ENCODE measurements around the gene SDK1.
"Not testable (repeated sequence)": the region's sequence is repeated elsewhere in the genome, so short reads cannot be mapped to it uniquely, and the experiment has no call there.

The SDK1 gene

DNA sequence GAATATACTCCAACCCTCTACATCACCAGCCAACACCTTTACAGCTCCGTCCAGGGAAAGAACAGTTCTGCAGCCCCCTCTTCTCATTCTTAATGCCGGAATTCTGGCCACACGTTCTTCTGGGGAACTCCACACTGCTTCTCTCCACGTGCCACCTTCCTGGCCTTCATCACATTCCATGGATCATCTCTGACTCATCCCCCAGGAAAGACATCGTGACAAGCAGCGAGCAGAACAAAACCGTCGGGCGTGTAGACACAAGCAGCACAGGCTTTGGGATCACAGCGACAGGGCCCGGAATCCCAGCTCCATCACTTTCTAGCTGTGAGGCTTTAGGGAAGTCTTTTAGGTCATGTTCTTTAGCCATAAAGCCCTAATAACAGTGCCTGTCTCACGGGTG lies 790.7 kb downstream of the SDK1 start:
- no peak for DNase-seq

DNA sequence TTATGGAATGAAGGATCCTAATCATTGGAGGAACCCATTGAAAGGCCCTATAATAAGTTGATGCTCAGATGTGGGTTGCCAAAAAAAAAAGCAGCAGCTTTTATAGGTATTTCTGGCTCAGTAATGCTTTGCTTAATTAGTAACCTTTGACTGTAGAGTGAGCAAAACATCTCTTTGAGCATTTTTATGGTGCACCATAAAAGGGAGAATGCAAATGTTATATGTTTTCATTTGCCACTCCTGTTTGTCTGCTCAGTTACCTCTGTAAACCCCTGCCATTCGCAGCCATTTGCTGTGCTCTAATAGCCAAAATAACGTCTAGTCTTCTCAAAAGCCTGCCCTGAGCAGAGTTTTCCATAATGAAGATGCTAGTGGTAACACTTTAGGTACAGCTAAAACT lies 792.0 kb downstream of the SDK1 start:
- DNase-seq, result no peak

DNA sequence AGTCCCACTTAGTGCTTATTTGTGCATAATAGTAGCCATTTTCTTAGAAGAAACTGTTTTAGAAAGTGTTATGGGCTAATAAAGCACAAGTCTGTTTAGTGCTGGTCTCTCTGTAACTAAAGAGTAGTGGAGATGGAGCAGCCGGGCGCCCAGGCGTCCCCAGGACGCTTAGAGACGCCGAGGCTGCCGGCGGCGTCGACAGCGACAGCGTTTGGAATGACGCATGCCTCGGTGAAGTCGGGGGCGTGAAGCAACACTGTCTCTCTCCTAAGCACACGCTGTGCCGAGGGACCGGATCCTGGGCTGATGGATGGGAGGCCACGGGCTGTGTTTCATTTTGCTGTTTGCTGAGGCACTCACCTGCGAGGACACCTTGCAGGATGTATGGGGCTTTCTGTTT lies 792.4 kb downstream of the SDK1 start:
- DNase-seq, result no peak

DNA sequence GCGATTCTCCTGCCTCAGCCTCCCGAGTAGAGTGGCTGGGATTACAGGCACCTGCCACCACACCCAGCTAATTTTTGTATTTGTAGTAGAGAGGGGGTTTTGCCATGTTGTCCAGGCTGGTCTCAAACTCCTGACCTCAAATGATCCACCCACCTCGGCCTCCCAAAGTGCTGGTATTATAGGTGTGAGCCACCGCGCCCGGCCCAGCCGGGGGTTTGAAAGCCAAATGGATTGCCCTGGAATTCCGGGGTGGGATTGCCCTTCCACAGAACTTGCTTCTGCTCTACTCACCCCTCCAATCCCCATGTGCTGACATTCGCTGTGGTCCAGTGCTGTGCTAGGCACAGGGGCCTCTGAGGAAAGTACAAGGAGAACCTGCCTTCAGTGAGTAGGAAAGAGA lies 793.1 kb downstream of the SDK1 start:
- not testable (repeated sequence) for DNase-seq

DNA sequence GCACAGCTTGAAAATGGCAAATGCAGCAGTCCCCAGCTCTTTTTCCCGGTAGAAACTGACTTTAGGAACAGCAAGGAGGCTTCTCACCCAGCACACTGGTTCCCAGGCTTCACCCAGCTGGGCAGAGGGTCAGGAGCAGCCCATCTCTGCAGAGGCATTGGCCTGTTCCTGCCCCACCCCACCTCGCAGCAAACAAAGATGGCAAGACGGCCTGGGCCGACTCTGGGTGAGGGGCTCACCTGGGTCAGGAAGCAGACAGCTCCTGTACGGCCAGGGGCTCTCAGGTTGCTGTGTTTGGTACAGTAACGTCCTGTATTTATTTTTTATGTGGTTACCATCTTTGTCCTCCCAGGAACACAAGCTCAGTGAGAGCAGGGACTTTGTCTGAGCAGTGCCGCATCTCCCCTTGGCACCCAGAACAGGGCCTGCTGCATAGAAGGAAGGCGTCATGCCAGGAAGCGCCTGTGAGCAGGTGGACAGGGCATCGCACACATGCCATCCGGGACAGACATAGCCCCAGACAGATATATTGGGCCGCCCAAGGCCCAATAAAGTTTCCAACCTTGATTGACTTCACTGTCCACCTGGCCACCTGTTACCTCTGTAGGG lies 796.1 kb downstream of the SDK1 start:
- DNase-seq, result no peak

DNA sequence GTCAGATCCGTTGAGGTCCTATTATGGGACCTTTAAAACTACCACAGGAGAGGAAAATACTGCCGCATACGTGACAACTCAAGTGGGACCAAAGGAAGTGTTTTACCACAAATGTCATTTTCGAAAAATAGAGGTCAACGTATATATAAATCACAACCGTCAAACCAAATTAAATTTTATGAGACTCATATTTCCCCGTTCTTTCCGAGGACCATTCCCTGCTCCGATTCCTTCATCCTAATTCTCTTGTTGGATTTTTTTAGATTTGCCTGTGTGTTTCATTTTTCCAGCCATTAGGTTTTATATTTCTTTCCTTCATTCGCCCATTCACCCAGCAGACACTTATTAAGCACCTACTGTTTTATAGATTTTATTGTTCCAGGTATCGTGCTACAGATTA lies 797.1 kb downstream of the SDK1 start:
- DNase-seq, result no peak

DNA sequence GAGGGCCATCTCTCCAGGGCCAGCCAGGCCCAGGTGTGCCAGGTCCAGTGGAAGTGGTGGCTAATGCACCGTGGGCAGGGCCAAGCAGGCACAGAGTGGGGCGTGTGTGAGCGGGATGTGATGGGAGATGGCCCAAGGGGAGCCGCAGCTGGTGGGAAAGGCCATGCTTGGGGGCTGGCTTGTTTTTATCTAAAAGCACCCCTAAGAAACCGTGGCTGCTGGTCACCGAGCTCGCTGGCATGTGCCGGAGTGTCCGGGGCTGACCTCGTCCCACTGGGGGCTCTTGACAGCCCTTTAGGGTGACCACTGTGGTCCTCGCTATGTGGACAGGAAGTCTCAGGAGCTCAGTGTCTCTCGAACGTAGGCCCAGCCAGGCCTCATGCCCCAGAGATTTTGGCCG lies 798.6 kb downstream of the SDK1 start:
- no peak for DNase-seq

DNA sequence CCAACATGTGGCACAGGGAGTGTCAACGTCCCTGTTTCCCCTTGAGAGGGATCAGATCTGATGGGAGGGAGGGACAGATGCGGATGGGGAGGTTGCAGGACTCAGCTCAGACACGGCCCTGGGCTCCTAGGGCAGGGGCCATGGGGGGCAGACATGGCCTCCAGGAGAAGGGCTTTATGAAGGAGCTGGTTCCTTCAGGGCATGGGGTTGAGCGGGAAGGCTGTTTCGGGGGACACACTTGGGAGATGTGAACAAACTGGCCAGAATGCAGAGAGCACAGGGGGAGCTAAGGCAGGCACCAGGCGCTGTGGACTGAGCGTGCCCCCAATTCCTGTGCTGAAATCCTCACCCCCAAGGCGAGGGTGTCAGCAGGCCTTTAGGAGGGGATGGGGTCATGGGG lies 799.1 kb downstream of the SDK1 start:
- DNase-seq, result no peak

DNA sequence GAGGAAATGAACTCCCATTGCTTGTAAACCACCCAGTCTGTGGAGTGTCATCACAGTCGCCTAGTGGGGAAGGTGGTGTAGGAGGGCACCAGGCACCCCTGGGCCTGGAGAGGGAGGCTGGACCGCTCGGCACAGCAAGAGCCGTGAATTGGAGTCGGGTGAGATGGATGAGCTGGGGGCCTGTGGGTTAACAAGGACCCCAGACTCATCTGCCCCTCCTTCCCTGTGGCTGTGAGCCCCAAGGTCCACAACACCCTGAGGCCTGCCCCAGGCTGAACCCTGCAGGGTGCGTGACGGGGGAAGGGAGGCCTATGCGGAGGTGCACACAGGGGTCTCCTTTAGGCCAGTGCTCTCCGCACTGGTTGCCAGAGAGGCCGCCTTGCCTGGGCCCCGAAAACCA lies 799.6 kb downstream of the SDK1 start:
- no peak for DNase-seq

DNA sequence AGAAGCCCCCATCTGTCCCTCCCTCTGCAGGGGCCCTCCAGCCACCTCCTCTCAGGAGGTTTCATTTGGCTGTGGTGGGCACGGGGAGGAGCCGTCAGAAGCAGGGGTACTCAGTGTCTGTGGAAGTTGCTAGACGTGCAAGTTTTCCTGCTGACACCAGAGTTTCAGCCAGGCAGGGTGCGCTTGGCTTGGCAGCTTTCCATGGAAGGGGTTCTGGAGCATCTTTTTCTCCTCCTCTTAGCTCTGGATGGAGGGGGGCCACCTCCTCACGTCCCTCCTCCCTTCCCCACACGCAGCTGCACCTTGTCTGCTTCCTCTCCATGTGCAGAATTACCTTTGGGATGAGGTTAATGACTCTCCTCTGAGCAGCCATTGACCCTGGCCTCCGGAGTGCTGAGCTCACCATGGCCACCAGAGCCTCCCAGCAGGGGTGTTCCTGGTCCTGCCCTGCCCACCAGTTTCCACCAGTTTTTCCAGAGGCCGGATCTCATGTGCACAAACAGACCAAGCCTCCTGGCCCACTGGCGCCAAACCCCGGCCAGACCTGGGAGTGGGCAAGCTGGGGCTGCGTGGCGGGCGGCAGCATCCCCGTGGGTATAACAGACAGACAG lies 801.3 kb downstream of the SDK1 start:
- no peak for DNase-seq

DNA sequence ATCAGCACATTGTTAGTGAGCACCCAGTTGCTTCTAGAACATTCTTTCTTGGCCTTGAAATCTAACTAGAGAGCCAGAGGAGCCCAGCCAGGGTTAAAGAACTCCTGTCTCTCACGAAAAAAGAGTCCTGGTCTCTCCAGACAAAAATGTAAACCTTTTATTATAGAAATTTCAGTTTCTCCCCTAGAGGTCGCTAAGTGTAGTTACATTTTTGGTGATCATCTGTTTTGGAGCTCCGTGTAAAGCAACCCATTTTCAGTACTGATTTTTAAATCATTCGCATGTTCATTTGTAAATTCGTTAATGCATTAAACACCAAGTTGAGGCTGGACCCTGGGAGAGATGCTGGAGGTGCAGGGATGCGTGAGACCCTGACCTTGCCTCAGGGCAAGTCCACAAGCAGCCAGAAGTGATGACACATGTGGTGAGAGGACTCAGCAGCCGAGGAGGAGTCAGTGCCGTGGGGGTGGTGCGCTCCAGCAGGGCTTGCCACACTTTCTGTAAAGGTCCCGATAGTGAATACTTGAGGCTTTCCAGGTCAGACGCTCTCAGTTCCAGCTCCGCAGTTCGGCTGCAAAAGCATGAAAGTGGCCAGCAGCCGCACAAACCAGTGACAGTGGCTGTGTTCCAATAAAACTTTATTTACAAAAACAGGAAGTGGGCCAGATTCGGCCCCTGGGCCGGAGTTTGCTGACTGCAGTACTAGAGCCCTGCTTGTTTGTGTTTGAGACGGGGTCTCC lies 802.5 kb downstream of the SDK1 start:
- no peak for DNase-seq

DNA sequence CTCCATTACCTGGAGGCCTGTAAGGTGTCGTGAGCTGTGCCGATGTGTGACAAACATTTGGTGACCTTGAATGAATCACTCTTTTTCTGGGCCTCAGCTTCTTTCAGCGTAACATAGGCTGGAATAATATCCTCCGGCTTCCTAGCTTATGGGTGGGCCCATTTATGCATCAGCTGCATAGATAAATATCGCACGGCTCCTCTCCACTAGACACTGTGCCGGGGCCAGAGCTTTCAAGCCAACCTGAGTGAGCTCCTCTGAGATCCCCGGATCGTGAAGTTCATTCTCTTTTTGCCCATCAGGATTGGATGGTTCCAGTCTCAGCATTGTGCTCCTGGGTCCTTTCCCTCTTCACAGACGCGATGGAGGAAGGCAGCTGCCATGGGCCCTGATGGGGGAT lies 806.8 kb downstream of the SDK1 start:
- DNase-seq, result no peak

DNA sequence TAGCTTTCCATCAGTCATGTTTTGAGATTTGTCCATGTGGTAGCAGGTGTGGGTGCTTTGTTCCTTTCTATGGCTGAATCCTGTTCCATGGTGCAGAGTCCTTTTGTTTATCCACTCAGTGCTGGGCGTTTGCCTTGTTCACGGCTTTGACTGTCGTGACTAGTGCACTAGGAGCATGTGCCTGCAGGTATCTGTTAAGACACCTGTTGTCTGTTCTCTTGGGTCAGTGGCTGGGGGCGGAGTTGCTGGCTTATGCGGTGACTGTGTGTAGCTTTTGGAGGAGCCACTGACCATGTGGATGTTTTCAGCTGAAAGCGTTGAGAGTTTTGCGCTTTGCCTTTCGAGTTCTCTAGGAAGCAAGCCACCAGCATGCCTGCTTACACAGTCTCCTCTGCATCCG lies 807.9 kb downstream of the SDK1 start:
- DNase-seq, result no peak

DNA sequence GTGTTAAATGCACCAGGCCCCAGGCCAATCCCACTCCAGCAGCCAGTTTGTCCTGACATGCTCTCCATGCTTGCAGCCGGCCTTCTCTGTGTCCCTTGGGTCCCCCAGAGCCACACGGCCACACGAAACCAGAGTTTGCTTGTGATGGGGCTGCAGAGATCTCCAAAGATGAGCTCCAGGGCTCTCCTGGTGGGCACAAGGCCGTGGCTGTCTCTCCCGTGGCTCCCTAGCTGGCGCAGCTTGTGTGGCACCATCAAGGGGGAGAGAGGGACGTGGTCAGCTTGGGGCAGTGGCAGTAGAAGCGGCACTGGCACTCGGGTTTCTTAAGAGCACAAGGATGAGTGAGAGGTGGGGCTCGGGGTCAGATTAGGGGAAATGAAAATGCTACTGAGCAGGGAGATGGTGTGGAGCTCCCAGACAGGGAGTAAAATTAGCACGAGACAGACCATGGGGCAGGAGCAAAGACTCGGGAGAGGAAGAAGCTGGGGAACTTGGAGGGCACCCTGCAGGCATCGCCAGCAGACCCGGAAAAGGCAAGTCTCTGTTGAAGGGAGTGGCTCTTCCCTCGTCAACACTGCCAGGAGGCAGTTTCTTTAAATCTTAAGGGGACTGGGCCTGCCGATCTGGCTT lies 808.5 kb downstream of the SDK1 start:
- DNase-seq, result no peak

DNA sequence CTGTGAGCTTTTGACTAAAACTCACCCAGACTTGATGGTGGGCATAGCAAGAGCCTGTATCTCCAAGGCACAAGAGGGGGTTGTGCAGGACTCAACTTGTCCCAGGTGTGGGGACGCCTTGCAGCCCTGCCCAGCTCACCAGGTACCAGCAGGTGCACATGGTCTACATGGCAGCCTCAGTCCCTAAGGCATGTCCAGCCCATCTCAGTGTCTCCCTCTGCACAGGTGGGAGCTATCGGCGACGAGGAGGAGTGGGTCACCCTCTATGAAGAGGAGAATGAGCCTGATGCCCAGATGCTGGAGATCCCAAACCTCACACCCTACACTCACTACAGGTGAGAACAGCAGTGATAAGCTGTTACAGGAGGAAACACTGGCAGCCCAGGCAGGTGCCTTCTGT lies 809.4 kb downstream of the SDK1 start:
- no peak for DNase-seq

DNA sequence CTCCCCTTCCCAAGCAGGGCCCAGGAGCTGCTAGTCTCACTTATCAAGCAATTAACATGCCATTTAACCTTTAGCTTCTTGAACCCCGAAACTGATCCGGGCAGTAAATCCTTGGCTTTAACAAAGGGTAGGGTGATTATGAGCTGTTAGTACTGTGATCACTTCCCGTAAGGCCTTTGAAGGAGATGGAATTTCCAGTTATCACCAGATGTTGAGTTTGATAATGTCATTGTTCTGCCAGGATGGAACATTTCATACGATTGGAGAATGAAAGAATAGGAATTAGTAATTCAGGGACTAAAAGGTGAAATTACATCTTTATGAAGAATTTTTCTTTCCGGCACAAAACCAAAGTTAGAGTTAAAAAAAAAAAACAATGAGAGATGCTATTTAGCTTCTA lies 810.1 kb downstream of the SDK1 start:
- DNase-seq, result no peak

DNA sequence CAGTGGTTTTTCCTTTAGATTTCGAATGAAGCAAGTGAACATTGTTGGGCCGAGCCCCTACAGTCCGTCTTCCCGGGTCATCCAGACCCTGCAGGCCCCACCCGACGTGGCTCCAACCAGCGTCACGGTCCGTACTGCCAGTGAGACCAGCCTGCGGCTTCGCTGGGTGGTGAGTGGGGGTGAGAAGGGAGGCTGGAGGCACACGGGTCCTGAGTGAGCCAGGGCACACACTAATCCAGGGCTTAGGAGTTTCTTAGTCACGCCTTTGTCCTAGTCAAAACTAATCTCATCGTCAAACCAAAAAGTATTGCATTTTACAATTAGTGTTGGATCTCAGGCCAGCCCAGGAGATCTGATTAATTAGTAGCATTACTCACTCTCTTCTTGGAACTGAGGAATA lies 812.2 kb downstream of the SDK1 start:
- no peak for DNase-seq

DNA sequence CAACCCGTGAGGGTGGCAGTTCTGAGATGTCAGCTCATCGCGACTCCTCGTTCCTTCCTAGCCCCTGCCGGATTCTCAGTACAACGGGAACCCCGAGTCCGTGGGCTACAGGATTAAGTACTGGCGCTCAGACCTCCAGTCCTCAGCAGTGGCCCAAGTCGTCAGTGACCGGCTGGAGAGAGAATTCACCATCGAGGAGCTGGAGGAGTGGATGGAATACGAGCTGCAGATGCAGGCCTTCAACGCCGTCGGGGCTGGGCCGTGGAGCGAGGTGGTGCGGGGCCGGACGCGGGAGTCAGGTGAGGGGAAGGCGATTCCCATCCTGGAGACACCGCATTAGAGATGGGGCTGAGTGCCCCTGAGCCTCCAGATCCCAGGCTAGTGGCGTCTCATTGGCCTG lies 812.9 kb downstream of the SDK1 start:
- DNase-seq, result no peak

DNA sequence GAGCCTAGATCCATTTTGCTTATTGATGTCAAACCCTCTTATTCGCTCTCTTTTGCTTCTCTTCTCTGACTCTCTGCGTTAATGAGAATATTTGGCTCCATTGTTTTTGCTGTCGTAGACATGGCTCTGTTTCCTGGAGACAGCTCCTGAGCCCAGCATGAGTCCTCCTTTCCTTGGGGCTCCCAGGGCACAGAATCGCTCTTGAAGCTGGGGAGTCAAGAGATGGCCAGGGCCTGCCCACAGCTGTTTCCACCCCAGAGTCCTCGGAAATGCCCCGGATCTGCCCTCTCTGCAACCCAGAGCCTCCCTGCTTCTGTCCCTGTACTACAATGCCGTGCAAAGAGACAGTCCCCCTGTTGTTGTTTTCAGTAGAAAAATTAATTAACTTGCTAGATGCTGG lies 814.4 kb downstream of the SDK1 start:
- no peak for DNase-seq

DNA sequence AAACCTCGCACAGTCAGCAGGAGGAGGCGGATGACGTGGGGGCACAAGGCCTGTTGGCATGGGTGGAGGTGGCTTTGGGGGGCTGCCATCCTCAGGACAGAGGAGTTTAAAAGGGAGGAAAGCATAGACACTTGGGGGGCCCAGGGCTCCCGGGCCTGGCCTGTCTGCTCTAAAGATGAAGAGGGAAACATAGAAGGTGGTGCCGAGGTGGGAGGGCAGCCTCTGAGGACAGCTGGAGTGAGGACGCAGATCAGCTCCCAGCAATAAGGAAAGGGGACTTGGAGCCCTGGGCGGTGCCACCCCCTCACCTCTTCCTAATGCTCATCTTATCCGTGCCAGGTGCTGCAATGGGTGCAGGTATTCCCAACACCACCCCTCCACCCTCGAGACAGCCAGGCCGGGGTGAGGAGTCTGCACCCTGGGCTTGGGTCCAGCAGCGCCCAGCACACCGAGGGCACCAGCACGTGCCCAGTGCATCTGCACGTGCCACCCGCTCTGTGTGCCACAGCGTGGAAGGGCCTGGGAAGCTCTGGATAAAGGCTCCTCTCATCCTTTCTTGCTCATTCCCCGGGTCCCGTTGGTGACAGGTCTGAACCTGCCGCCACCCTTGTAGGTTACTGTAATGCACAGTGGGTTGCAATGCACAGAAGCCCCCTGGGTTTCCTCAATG lies 815.0 kb downstream of the SDK1 start:
- DNase-seq, result no peak

DNA sequence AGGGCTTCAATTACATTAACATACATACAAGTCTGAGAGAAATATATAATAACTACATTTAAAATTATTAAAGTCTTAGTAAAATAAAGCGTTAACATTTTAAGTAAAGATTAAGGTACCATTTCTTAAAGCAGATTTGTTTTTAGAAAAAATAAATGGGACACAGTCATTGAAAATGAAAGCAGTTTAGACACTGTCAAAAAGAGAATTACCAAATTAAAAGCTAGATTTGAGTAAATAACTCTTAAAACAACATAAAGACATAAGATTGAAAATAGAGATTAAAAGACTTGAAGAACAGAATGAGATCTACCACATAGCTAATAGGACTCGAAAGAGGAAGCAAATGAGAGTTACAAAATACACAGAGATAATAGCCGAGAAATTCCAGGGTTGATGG lies 818.8 kb downstream of the SDK1 start:
- DNase-seq, result no peak

DNA sequence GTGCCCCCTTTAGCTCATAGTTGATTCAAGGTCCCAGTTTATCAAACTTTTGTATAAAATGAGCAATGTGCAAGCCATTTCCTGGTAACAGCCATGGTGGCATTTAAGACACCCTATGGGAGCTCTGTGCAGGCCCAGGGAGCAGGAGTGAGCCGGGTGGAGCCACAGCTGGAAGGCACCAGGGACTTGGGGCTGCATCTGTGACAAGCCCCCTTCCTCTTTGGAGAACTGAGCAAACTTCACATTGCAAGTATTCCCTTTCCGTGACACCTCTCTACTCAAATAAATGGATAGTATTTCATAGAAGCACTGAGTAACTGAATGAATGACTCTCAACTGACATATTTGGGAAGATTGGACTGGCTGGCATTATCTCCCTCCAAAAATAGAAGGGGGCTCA lies 822.3 kb downstream of the SDK1 start:
- DNase-seq, result no peak

DNA sequence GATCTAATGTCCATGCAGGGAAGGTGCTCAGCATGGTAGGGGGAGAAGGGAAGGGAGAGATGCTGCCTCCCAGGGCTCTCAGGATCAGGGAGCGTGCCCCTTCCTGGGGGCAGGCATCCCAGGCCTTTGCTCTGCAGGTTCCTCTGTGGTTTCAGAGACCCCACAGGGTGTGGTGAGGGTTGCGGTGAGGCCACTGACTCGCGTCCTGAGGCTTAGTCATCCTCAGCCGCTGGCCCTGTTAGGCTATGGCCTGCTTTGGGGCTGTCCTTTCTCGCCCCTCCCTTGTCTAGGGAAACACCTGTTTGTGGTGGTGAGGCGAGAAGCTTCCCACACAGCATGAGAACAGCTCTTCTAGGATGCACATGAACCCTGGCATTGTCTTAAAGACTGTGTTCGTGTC lies 822.8 kb downstream of the SDK1 start:
- DNase-seq, result no peak
